T-cell (primary cell): ENCODE data around the gene TYSND1. TPM values are rescaled to one million over a fixed set of nuclear protein-coding genes. Genes with fewer than 3 reads are reported as not detected.

Experiments
- ATAC-seq, 4 experiments: fragments of 200-7000 bp in 3 of 4; fragments of 150-1000 bp in 1 of 4; cut with Tn5 transposase; replicated peaks in 1 of 4; 1 replicate in 3 of 4; 2 replicates in 1 of 4; pipeline ENCODE4 v1.10.0; 2021; ENCODE audit warnings: moderate library complexity in 3 of 4, mild to moderate bottlenecking in 2 of 4, moderate number of reproducible peaks in 1 of 4
- CTCF ChIA-PET, 2 donors: fragments of 300-600 bp; sonication (Branson Sonifier 250); formaldehyde crosslinking; loops; one replicate each; lab custom pipeline; 2022; ENCODE audit warnings: antibody characterized with exemption in 2 of 2; lab: Charles Lee
- POLR2A ChIA-PET, 2 donors: fragments of 300-600 bp; sonication (Branson Sonifier 250); formaldehyde crosslinking; loops; one replicate each; lab custom pipeline; 2022; ENCODE audit warnings: antibody characterized with exemption in 2 of 2; lab: Charles Lee
- DNase-seq, 35 experiments: peaks; one replicate each; pipeline versions ENCODE4 v3.0.0 to v3.0.0-alpha.2; 2013 to 2023
- H3K27ac ChIP-seq: one replicate; pipeline ENCODE4 v1.5.1; 2013; ENCODE audit warnings: low read length
- H3K27me3 ChIP-seq, 2 experiments: replicated peaks in 1 of 2; 1 replicate in 1 of 2; 2 replicates in 1 of 2; pipeline versions ENCODE4 v1.6.1 to v1.7.0; 2013; ENCODE audit warnings: low read length in 1 of 2, mixed read lengths in 1 of 2; ENCODE audit not compliant: control insufficient read depth in 2 of 2, insufficient read depth in 2 of 2; ENCODE audit errors: extremely low read depth in 1 of 2
- H3K36me3 ChIP-seq, 2 donors: 1 replicate in 1 of 2; 2 replicates in 1 of 2; pipeline versions ENCODE4 v1.6.1 to v1.7.0; 2013; ENCODE audit warnings: low read length in 1 of 2; ENCODE audit not compliant: control insufficient read depth in 2 of 2, insufficient read depth in 1 of 2; ENCODE audit errors: extremely low read depth in 1 of 2
- H3K4me1 ChIP-seq, 2 experiments: 1 replicate in 1 of 2; 2 replicates in 1 of 2; pipeline versions ENCODE4 v1.6.1 to v1.7.0; 2013; ENCODE audit warnings: low read length in 2 of 2, mixed read lengths in 1 of 2; ENCODE audit not compliant: insufficient read depth in 2 of 2, control insufficient read depth in 1 of 2; ENCODE audit errors: extremely low read depth in 1 of 2
- H3K4me3 ChIP-seq, 2 donors: 1 replicate in 1 of 2; 2 replicates in 1 of 2; pipeline versions ENCODE4 v1.5.1 to v1.7.0; 2013; ENCODE audit warnings: mild to moderate bottlenecking in 2 of 2, low read length in 1 of 2, moderate library complexity in 1 of 2; ENCODE audit not compliant: control insufficient read depth in 1 of 2; ENCODE audit errors: extremely low read depth in 1 of 2
- H3K9me3 ChIP-seq: 2 replicates; pipeline ENCODE4 v1.7.0; 2013
- H3K27ac Mint-ChIP-seq, 2 donors: one replicate each; pipeline ENCODE4 v1.8.0; 2020 to 2021; ENCODE audit warnings: mild to moderate bottlenecking in 2 of 2, mixed read lengths in 2 of 2
- H3K27me3 Mint-ChIP-seq, 2 donors: one replicate each; pipeline ENCODE4 v1.8.0; 2021 to 2022; ENCODE audit warnings: mixed read lengths in 2 of 2
- H3K36me3 Mint-ChIP-seq: one replicate; pipeline ENCODE4 v1.8.0; 2021; ENCODE audit warnings: mixed read lengths
- H3K4me1 Mint-ChIP-seq, 3 donors: one replicate each; pipeline ENCODE4 v1.8.0; 2020 to 2022; ENCODE audit warnings: mixed read lengths in 3 of 3, mild to moderate bottlenecking in 1 of 3
- H3K4me3 Mint-ChIP-seq, 3 donors: one replicate each; pipeline ENCODE4 v1.8.0; 2020 to 2022; ENCODE audit warnings: mild to moderate bottlenecking in 3 of 3, mixed read lengths in 3 of 3, moderate library complexity in 3 of 3
- H3K9me3 Mint-ChIP-seq, 3 donors: one replicate each; pipeline ENCODE4 v1.8.0; 2020 to 2022; ENCODE audit warnings: mixed read lengths in 3 of 3
- WGBS: methylation state at CpG from one replicate; pipeline ENCODE4 v1.1.5; 2013; ENCODE audit warnings: missing lambda C conversion rate; ENCODE audit not compliant: insufficient coverage; 5-methylcytosine and 5-hydroxymethylcytosine counted together
- total RNA-seq, 35 experiments: library from RNA in 6 of 35; stranded (reverse) in 6 of 35; fragments of 120-200 nt in 1 of 35; gene quantifications; one replicate each; pipeline versions ENCODE4 v1.2.1 to v1.2.4 and lab custom pipeline; 2013 to 2026

The TYSND1 gene
- total RNA-seq, 5 donors from 2014 or later (not counting 1 experiment from before 2014, with no cell fraction given) = 18.3 to 41.0 (median 38.7) TPM

GRCh38 chr10:70190581-70190980 is 44.1 kb upstream of the TYSND1 start:
- Histone ChIP-seq H3K4me1 (no peaks in the 10 kb centered on the region), H3K9me3 (no peaks in the 10 kb centered on the region), H3K36me3 (no peaks in the 10 kb centered on the region), H3K4me3 (no peak overlapping the region), H3K27ac (no peak overlapping the region), H3K27me3 (no peaks in the 10 kb centered on the region)
- ATAC-seq = no peak
- no peaks in the 10 kb centered on the region for H3K9me3 Mint-ChIP-seq
- no peaks in the 10 kb centered on the region for H3K36me3 Mint-ChIP-seq
- ChIA-PET CTCF (interaction anchor here in 1 of 2 donors (0.8 kb wide), 1 partner anchor 44 kb away, joined by 3 read pairs; the partner anchor contains the start of gene TYSND1), POLR2A (interaction anchor here in 1 of 2 donors (1.0 kb wide), 1 partner anchor 44 kb away, joined by 3 read pairs; the partner anchor contains the start of gene TYSND1)
- H3K27me3 Mint-ChIP-seq = no peaks in the 10 kb centered on the region
- no peak overlapping the region for H3K4me3 Mint-ChIP-seq
- no peak overlapping the region for H3K27ac Mint-ChIP-seq
- WGBS = 90% methylated on average over 3 of the region's 5 CpGs
- no peak for DNase-seq
- no peaks in the 10 kb centered on the region for H3K4me1 Mint-ChIP-seq

DNA sequence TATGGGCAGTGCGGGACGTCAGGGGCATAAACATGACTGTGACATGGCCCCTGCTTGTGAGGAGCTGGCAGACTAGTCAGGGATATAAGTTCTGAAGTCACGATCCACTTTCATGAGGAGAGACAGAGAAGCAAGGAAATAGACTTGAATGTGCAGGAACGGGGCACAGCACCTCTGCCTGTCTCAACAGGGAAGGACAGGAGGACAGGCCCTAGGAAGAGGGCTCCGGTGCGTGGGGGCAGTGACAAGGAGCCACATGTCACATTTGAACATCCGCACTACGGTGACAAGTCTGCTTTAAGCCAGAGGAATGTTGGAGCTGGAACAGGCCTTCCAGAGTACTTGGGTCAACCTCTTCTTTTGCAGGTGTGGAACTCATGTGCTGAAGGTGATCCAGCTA is 43.6 kb upstream of the TYSND1 start:
- Mint-ChIP-seq H3K4me1 (no peaks in the 10 kb centered on the region), H3K27me3 (no peaks in the 10 kb centered on the region), H3K9me3 (no peaks in the 10 kb centered on the region), H3K4me3 (no peak overlapping the region), H3K27ac (no peak overlapping the region), H3K36me3 (no peaks in the 10 kb centered on the region)
- Histone ChIP-seq H3K4me1 (no peaks in the 10 kb centered on the region), H3K9me3 (no peaks in the 10 kb centered on the region), H3K36me3 (no peaks in the 10 kb centered on the region), H3K27ac (no peak overlapping the region), H3K4me3 (no peak overlapping the region), H3K27me3 (peaks cover 0 to 1% of the 10 kb centered on the region in 2 experiments)
- ATAC-seq (no peak), DNase-seq (no peak)
- CTCF ChIA-PET = interaction anchor here in 1 of 2 donors (0.8 kb wide), 1 partner anchor 44 kb away, joined by 3 read pairs; the partner anchor contains the start of gene TYSND1
- POLR2A ChIA-PET = no interaction called here
- WGBS = 98% methylated on average over 8 of the region's 8 CpGs

DNA sequence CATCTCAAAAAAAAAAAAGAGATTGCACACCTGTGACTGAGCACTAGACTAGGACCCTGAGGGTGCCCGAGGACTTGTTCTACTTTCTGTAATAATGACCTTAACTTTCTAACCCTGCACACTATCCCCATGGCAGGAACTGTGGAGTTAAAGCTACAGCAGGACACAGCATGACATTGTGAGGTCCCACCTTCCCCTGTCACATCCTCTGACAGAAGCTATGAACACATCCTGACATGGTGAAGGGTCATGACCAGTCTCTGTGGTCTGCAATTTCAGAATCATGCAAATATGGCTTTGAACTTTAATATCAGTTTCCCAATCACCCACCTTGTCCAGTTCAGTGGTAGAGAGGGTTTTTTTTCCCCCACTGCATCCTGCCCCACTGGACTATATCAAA is 42.3 kb upstream of the TYSND1 start:
- no peak overlapping the region for H3K4me3 Mint-ChIP-seq
- no peaks in the 10 kb centered on the region for H3K4me1 ChIP-seq
- H3K27ac Mint-ChIP-seq = no peak overlapping the region
- no peaks in the 10 kb centered on the region for H3K9me3 Mint-ChIP-seq
- no peaks in the 10 kb centered on the region for H3K9me3 ChIP-seq
- no peak overlapping the region for H3K4me3 ChIP-seq
- peaks cover 0 to 4% of the 10 kb centered on the region in 2 experiments for H3K27me3 ChIP-seq
- WGBS = 63% methylated on average over 1 of the region's 1 CpG
- no peak for DNase-seq
- no peaks in the 10 kb centered on the region for H3K36me3 ChIP-seq
- ChIA-PET CTCF (interaction anchor here in 1 of 2 donors (0.5 kb wide), 1 partner anchor 626 kb away, joined by 3 read pairs; no protein-coding TSS in a partner anchor), POLR2A (no interaction called here)
- no peak for ATAC-seq
- no peaks in the 10 kb centered on the region for H3K4me1 Mint-ChIP-seq
- H3K27me3 Mint-ChIP-seq = no peaks in the 10 kb centered on the region
- no peak overlapping the region for H3K27ac ChIP-seq
- H3K36me3 Mint-ChIP-seq = no peaks in the 10 kb centered on the region

GRCh38 chr10:70186571-70186970 is 40.1 kb upstream of the TYSND1 start:
- no peaks in the 10 kb centered on the region for H3K27me3 Mint-ChIP-seq
- DNase-seq = no peak
- WGBS = 100% methylated on average over 2 of the region's 3 CpGs

DNA sequence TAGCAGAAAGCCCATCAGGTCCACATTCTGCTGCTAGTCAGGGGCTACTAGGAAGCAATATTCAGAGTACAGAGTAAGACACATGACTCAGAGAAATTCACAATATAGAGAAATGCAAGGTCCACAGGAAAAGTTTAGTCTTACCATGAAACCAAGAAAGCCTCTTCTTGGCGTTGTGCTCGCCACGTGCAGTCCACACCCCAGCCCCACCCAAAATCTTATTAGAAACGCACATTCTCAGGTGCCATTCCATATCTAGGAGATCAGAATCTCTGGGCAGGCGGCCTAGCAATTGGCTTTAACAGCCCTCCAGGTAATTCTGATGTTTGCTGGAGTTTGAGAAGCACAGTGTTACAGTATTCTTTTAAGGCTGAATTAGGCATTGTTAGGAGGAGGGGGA is 39.6 kb upstream of the TYSND1 start:
- DNase-seq (no peak), ATAC-seq (no peak)
- no peaks in the 10 kb centered on the region for H3K36me3 Mint-ChIP-seq
- Histone ChIP-seq H3K27ac (no peak overlapping the region), H3K27me3 (peaks cover 0 to 4% of the 10 kb centered on the region in 2 experiments), H3K4me1 (no peaks in the 10 kb centered on the region), H3K36me3 (no peaks in the 10 kb centered on the region), H3K4me3 (no peak overlapping the region), H3K9me3 (no peaks in the 10 kb centered on the region)
- no peak overlapping the region for H3K27ac Mint-ChIP-seq
- no peak overlapping the region for H3K4me3 Mint-ChIP-seq
- POLR2A ChIA-PET = no interaction called here
- H3K9me3 Mint-ChIP-seq = no peaks in the 10 kb centered on the region
- H3K27me3 Mint-ChIP-seq = peaks cover 0 to 2% of the 10 kb centered on the region in 2 donors
- no peaks in the 10 kb centered on the region for H3K4me1 Mint-ChIP-seq
- CTCF ChIA-PET = no interaction called here
- WGBS = 100% methylated on average over 1 of the region's 5 CpGs

More at GRCh38 chr10:70186571-70186970, 40.1 kb upstream of the TYSND1 start:
- Mint-ChIP-seq H3K4me3 (no peak overlapping the region), H3K27ac (no peak overlapping the region), H3K9me3 (no peaks in the 10 kb centered on the region), H3K4me1 (no peaks in the 10 kb centered on the region), H3K36me3 (no peaks in the 10 kb centered on the region)
- no peak overlapping the region for H3K4me3 ChIP-seq
- POLR2A ChIA-PET = no interaction called here
- ATAC-seq = no peak
- no peaks in the 10 kb centered on the region for H3K36me3 ChIP-seq
- no peaks in the 10 kb centered on the region for H3K9me3 ChIP-seq
- H3K27ac ChIP-seq = no peak overlapping the region
- peaks cover 0 to 4% of the 10 kb centered on the region in 2 experiments for H3K27me3 ChIP-seq
- CTCF ChIA-PET = no interaction called here
- H3K4me1 ChIP-seq = no peaks in the 10 kb centered on the region

DNA sequence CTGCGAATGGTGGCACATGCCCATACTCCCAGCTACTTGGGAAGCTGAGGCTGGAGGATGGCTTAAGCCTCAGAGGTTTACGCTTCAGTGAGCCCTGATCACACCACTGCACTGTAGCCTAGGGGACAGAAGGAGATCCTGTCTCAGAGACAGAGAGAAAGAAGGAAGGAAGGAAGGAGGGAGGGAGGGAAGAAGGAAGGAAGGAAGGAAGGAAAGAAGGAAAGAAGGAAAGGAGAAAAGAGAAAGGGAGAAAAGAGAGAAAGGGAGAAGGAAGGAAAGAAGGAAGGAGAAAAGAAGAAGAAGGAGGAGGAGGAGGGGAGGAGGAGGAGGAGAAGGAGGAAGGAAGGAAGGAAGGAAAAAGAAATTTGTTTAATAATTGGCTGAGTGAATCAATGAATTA is 36.8 kb upstream of the TYSND1 start:
- CTCF ChIA-PET = no interaction called here
- no peak overlapping the region for H3K4me3 ChIP-seq
- Mint-ChIP-seq H3K4me1 (no peaks in the 10 kb centered on the region), H3K36me3 (no peaks in the 10 kb centered on the region), H3K4me3 (no peak overlapping the region), H3K27ac (no peak overlapping the region), H3K9me3 (peaks cover 0 to 3% (median 0%) of the 10 kb centered on the region in 3 donors), H3K27me3 (peaks cover 0 to 13% of the 10 kb centered on the region in 2 donors)
- H3K9me3 ChIP-seq = no peaks in the 10 kb centered on the region
- ATAC-seq = no peak
- H3K27me3 ChIP-seq = peaks cover 0 to 8% of the 10 kb centered on the region in 2 experiments
- H3K36me3 ChIP-seq = no peaks in the 10 kb centered on the region
- 71% methylated on average over 2 of the region's 2 CpGs for WGBS
- H3K27ac ChIP-seq = no peak overlapping the region
- no peaks in the 10 kb centered on the region for H3K4me1 ChIP-seq
- POLR2A ChIA-PET = no interaction called here
- DNase-seq = no peak
